K562 (cell line): Measurements from ENCODE around the gene CASP9.

Experiments
- ELF1 ChIP-seq: fragments of 200-800 bp; sonication (Bioruptor generic); IDR thresholded peaks from 2 replicates; pipeline ENCODE4 v1.6.1; 2016; ENCODE audit warnings: missing genetic modification characterization, missing compliant biosample characterization
- FOXP1 ChIP-seq: sonication (generic); formaldehyde crosslinking; IDR thresholded peaks from 2 replicates; pipeline ENCODE4 v1.8.0; 2022; ENCODE audit warnings: mild to moderate bottlenecking, missing genetic modification reagents
- GATA2 ChIP-seq: sonication (generic); formaldehyde crosslinking; IDR thresholded peaks from 2 replicates; pipeline ENCODE4 v1.4.0; 2020; ENCODE audit warnings: mild to moderate bottlenecking, missing genetic modification reagents
- MYBL2 ChIP-seq, 2 experiments: fragments of 450-650 bp in 1 of 2; sonication (generic) in 1 of 2; formaldehyde crosslinking in 1 of 2; IDR thresholded peaks; 2 replicates each; pipeline versions ENCODE4 v1.6.1 to v1.8.1; 2017 to 2022; ENCODE audit warnings: borderline replicate concordance in 1 of 2, inconsistent platforms in 1 of 2, low read depth in 1 of 2, mild to moderate bottlenecking in 1 of 2, missing genetic modification reagents in 1 of 2, moderate library complexity in 1 of 2
- NCOR1 ChIP-seq: fragments of 450-650 bp; IDR thresholded peaks from 2 replicates; pipeline ENCODE4 v1.6.1; 2016; ENCODE audit warnings: mild to moderate bottlenecking, moderate library complexity
- POLR2AphosphoS5 ChIP-seq: IDR thresholded peaks from 2 replicates; pipeline ENCODE4 v1.6.1; 2011; ENCODE audit warnings: mild to moderate bottlenecking, low read depth, low read length, moderate library complexity; ENCODE audit not compliant: control insufficient read depth, insufficient read depth
- SREBF2 ChIP-seq: sonication (generic); formaldehyde crosslinking; IDR thresholded peaks from 2 replicates; pipeline ENCODE4 v1.4.0; 2020; ENCODE audit warnings: mild to moderate bottlenecking, missing genetic modification reagents
- ZKSCAN8 ChIP-seq: fragments of 200-800 bp; sonication (Bioruptor generic); IDR thresholded peaks from 2 replicates; pipeline ENCODE4 v1.6.1; 2016; ENCODE audit warnings: missing genetic modification characterization, missing compliant biosample characterization
- ZNF639 ChIP-seq, 2 experiments: fragments of 200-800 bp in 1 of 2; sonication (Bioruptor generic) in 1 of 2; sonication (generic) in 1 of 2; formaldehyde crosslinking in 1 of 2; IDR thresholded peaks in 1 of 2; conservative IDR thresholded peaks in 1 of 2; 2 replicates each; pipeline versions ENCODE4 v1.5.0 to v1.6.1; 2016 to 2020; ENCODE audit warnings: missing compliant biosample characterization in 1 of 2, missing genetic modification characterization in 1 of 2, missing genetic modification reagents in 1 of 2
- ZNF76 ChIP-seq: fragments of 250-450 bp; sonication (Bioruptor Pico); IDR thresholded peaks from 2 replicates; pipeline ENCODE4 v1.4.0; 2020; ENCODE audit warnings: mild to moderate bottlenecking, moderate library complexity, borderline replicate concordance
- TF ChIP-seq, protein P1 (sequence below): sonication (generic); formaldehyde crosslinking; IDR thresholded peaks from 2 replicates; pipeline ENCODE4 v1.8.0; 2022; ENCODE audit warnings: mild to moderate bottlenecking, missing genetic modification reagents
- TF ChIP-seq, protein P2 (sequence below): IDR thresholded peaks from 3 replicates; pipeline ENCODE4 v1.6.1; 2011; ENCODE audit warnings: borderline replicate concordance, mild to moderate bottlenecking, moderate library complexity; ENCODE audit not compliant: insufficient read length; ENCODE audit errors: extremely low read depth

DNA sequence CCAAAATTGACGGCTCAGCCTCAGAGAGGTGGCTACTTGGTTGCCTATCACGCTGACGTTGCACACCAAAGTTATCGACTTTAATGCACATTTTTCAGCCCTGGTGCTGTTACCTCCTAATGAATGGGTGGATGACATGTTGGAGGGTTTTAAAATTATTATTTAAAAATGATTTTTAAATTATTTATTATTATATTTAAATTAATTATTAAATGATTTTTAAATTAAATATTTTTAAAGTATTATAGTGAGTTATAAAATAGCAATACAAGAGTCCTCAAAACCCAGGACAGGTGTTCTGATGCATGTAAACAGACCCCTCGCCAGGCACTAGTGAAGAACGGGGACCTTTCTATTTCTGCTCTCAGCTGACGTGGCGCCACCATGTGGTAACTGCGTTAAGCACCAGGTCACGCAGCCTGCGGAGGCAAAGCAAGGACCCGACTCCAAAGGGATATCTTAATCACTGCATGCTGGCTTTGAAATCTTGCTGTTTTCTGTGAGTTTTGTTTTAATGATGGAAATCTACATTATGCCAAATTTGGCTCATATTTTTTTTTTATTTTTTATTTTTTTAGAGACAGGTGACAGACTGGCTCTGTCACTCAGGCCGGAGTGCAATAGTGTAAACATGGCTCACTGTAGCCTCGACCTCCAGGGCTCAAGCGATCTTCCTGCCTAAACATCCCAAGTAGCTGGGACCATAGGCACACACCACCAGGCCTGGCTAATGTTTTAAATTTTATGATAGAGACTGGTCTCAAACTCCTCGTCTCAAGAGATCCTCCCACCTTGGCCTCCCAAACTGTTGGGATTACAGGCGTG lies 22.6 kb downstream of the CASP9 start:
- TF ChIP-seq ZKSCAN8 (CRISPR knock-in tag) (no peak), SREBF2 (CRISPR knock-in tag) (no peak), ELF1 (tag) (no peak), POLR2AphosphoS5 (no peak), ZNF76 (CRISPR knock-in tag) (no peak), NCOR1 (no peak), GATA2 (CRISPR knock-in tag) (no peak), FOXP1 (no peak), ZNF639 (CRISPR knock-in tag; conservative IDR thresholded peaks at IDR 0.05 in 1 of 2, IDR thresholded peaks at IDR 0.05 in 1 of 2) (no peak), MYBL2 (IDR thresholded peaks at IDR 0.05; ENCODE audit: low read depth) (no peak), MYBL2 (CRISPR knock-in tag; IDR thresholded peaks at IDR 0.05; ENCODE audit: borderline replicate concordance) (no peak)
- TF ChIP-seq, protein P1, sequence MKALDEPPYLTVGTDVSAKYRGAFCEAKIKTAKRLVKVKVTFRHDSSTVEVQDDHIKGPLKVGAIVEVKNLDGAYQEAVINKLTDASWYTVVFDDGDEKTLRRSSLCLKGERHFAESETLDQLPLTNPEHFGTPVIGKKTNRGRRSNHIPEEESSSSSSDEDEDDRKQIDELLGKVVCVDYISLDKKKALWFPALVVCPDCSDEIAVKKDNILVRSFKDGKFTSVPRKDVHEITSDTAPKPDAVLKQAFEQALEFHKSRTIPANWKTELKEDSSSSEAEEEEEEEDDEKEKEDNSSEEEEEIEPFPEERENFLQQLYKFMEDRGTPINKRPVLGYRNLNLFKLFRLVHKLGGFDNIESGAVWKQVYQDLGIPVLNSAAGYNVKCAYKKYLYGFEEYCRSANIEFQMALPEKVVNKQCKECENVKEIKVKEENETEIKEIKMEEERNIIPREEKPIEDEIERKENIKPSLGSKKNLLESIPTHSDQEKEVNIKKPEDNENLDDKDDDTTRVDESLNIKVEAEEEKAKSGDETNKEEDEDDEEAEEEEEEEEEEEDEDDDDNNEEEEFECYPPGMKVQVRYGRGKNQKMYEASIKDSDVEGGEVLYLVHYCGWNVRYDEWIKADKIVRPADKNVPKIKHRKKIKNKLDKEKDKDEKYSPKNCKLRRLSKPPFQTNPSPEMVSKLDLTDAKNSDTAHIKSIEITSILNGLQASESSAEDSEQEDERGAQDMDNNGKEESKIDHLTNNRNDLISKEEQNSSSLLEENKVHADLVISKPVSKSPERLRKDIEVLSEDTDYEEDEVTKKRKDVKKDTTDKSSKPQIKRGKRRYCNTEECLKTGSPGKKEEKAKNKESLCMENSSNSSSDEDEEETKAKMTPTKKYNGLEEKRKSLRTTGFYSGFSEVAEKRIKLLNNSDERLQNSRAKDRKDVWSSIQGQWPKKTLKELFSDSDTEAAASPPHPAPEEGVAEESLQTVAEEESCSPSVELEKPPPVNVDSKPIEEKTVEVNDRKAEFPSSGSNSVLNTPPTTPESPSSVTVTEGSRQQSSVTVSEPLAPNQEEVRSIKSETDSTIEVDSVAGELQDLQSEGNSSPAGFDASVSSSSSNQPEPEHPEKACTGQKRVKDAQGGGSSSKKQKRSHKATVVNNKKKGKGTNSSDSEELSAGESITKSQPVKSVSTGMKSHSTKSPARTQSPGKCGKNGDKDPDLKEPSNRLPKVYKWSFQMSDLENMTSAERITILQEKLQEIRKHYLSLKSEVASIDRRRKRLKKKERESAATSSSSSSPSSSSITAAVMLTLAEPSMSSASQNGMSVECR (CRISPR knock-in tag), result no peak
- TF ChIP-seq, protein P2, sequence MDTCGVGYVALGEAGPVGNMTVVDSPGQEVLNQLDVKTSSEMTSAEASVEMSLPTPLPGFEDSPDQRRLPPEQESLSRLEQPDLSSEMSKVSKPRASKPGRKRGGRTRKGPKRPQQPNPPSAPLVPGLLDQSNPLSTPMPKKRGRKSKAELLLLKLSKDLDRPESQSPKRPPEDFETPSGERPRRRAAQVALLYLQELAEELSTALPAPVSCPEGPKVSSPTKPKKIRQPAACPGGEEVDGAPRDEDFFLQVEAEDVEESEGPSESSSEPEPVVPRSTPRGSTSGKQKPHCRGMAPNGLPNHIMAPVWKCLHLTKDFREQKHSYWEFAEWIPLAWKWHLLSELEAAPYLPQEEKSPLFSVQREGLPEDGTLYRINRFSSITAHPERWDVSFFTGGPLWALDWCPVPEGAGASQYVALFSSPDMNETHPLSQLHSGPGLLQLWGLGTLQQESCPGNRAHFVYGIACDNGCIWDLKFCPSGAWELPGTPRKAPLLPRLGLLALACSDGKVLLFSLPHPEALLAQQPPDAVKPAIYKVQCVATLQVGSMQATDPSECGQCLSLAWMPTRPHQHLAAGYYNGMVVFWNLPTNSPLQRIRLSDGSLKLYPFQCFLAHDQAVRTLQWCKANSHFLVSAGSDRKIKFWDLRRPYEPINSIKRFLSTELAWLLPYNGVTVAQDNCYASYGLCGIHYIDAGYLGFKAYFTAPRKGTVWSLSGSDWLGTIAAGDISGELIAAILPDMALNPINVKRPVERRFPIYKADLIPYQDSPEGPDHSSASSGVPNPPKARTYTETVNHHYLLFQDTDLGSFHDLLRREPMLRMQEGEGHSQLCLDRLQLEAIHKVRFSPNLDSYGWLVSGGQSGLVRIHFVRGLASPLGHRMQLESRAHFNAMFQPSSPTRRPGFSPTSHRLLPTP, result no peak
